GM12865 (cell line): ENCODE results near the gene SNRNP200.

Experiments
- DNase-seq: peaks from one replicate; pipeline ENCODE4 v3.0.0; 2010; ENCODE audit warnings: low read depth
- H3K4me3 ChIP-seq: 2 replicates; pipeline ENCODE4 v1.5.1; 2011; ENCODE audit warnings: mild to moderate bottlenecking, low read depth, low read length, control low read depth
- CTCF ChIP-seq: IDR thresholded peaks from 2 replicates; pipeline ENCODE4 v1.5.1; 2011; ENCODE audit warnings: low read length, control low read depth, low read depth, inconsistent platforms; ENCODE audit not compliant: insufficient read depth; ENCODE audit errors: missing control alignments

SNRNP200 gene

GRCh38 chr2:96326564-96326963, 21.2 kb upstream of the SNRNP200 start:
- DNase-seq, result no peak
- H3K4me3 ChIP-seq, result no peak overlapping the region; the same call in 1 of the 2 replicates
- TF ChIP-seq CTCF, result no peak

- TF ChIP-seq CTCF, result no peak
- peak overlapping the region; percentile 74 for H3K4me3 ChIP-seq
- DNase-seq, result peak; percentile 58
These were observed 20.5 kb upstream of the SNRNP200 start for GRCh38 chr2:96325884-96326255.

GRCh38 chr2:96325041-96325883, 19.9 kb upstream of the SNRNP200 start, which contains the start of gene ITPRIPL1:
TSS of gene ITPRIPL1 (plus strand) at chr2:96325317. CDS start at chr2:96325840, 523 bp downstream.
- peak within 1 kb of the TSS; percentile 74 for H3K4me3 ChIP-seq
- peak; percentile 46 for DNase-seq
- no peak for TF ChIP-seq CTCF

GRCh38 chr2:96324721-96325040, 19.3 kb upstream of the SNRNP200 start:
- DNase-seq, result no peak
- H3K4me3 ChIP-seq, result peak overlapping the region; percentile 74
- no peak for TF ChIP-seq CTCF

GRCh38 chr2:96323849-96324248, 18.5 kb upstream of the SNRNP200 start:
- peak; percentile 23 for DNase-seq
- H3K4me3 ChIP-seq, result no peak overlapping the region
- TF ChIP-seq CTCF, result no peak

GRCh38 chr2:96320728-96321622, 15.6 kb upstream of the SNRNP200 start:
- no peak for TF ChIP-seq CTCF
- H3K4me3 ChIP-seq, result peak overlapping the region; percentile 84
- peak; percentile 71 for DNase-seq
